Fibroblast of peridontal ligament (primary cell): ENCODE results near the gene SPIRE1.
"Not testable (repeated sequence)": the region's sequence is repeated elsewhere in the genome, so short reads cannot be mapped to it uniquely, and the experiment has no call there.

ENCODE experiments used
- DNase-seq: peaks from one replicate; pipeline ENCODE4 v3.0.0-alpha.2; 2010; ENCODE audit errors: extremely low read depth

Gene SPIRE1

DNA sequence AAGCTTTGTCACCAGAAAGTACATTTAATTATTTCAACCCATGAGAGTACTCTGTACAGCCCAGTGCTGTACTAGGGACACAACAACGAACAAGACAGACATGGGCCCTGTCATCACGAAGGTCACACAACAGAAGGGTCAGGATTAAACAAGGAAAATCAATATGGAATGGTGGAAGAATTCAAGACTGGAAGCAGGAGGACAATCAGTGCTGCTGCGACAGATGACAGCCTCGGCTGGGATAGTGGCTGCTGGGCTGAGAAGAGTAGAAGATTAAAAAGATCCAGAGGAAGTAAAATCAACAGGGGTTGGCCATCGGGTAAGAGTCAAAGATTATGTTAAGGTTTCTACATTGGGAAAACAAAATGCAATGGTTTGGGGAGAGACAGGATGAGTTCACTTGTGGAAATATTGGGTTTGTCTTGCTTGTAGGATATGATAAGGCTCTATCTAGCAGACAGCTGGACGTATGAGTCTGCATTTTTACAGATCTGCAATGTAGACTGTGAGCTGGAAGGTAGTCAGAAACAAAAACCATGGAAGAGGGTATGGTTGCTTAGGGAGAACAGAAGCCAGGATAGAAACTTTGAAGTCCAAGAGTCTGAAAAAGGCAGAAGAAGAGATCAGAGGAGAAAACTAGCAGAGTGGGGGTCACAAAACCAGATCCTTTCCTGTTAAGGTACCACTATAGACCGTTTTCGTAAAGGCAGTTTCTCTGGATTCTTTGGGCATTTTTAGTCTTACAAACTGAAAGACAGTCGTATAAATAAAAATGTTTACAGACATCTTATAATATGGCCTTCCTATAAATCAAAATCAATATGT is 166.1 kb downstream of the SPIRE1 start:
- DNase-seq = no peak

GRCh38 chr18:12485479-12486105 is 172.3 kb downstream of the SPIRE1 start:
- no peak for DNase-seq

DNA sequence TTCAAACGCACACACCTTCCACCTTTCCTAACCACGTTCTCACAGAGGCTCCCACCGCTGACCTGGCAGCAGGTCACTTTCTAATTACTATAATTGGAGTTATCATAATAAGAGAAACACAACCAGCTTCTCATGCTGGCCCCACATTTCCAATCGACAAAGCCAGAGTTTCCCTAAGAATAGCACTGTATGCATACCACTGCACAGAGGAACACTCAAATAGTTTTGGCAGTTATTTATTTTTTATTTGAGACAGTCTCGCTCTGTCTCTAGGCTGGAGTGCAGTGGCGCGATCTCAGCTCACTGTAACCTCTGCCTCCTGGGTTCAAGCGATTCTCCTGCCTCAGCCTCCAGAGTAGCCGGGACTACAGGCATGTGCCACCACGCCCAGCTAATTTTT is 176.0 kb downstream of the SPIRE1 start:
- not testable (repeated sequence) for DNase-seq

- no peak for DNase-seq
Measured at GRCh38 chr18:12479982-12480381, 177.9 kb downstream of the SPIRE1 start.

DNA sequence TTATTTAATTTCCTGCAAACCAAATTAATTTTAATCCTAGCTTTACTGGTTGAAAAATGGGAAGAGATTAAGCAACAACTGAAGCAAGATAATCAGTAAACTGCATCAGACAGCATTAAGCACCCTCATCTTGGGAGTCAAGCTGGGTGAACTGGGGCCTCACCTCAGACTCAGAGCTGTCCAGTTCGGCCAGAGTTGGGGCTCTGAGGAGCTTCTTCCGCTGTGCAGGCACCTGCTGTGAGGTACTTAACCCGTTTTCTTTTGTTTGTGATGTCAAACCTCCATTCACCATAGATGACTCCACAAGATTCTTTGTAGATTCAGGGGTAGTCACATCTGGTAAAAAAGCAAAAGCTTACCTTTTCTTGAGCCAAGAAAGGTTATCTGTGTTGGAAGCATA is 178.4 kb downstream of the SPIRE1 start:
- no peak for DNase-seq

DNA sequence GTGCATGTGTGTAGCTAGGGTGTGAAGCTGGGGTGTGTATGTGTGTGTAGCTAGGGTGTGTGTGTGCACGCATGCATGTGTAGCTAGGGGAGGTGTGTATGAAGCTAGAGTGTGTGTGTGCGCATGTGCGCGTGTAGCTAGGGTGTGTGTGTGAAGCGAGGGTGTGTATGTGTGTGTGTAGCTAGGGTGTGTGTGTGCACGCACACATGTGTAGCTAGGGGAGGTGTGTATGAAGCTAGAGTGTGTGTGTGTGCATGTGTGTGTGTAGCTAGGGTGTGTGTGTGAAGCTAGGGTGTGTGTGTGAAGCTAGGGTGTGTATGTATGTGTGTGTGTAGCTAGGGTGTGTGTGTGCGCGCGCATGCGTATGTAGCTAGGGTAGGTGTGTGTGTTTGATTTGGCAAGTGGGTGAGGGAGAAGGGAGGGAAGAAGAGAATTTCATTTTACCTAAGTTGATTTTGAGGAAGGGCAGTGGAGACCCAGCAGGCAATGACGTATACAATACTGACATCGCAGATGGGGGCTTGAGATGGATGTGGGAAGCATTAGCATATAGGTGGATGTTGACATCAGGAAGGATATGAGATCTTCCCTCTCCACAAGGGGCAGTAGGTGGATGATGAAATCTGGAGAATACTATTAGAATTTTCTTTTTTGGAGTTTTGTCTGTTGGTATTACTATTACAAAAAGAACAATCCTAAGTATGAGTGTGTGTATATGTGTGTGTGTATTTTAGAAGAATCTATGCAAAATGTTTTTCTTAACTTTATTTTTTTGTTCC is 179.4 kb downstream of the SPIRE1 start:
- DNase-seq = no peak

- no peak for DNase-seq
Measured at GRCh38 chr18:12477606-12478005, 180.3 kb downstream of the SPIRE1 start.

DNA sequence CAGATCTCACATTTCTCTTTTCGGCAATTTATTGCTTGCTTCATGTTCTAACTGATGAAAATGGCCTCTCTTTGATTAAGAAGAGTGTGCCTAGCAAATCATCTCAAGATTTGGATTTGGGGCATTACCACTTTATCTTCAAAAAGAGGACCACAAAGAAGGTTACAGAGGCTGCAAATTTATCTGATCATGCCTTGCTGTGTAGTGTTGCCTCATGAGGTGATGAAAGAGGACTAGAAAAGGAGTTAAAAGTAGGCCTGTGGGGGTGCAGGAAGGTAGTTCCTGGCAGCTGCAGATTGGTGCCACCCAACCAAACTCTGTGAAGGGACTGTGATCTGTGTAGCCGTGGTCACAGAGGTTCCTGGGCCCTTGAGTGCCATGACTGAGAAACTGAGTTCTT is 181.0 kb downstream of the SPIRE1 start:
- DNase-seq = no peak

GRCh38 chr18:12474876-12475275 is 183.0 kb downstream of the SPIRE1 start:
- no peak for DNase-seq

- DNase-seq = no peak
Measured at GRCh38 chr18:12474146-12474545, 183.8 kb downstream of the SPIRE1 start.

- peak; percentile 4 for DNase-seq
Measured at GRCh38 chr18:12470382-12471075, 187.4 kb downstream of the SPIRE1 start.

DNA sequence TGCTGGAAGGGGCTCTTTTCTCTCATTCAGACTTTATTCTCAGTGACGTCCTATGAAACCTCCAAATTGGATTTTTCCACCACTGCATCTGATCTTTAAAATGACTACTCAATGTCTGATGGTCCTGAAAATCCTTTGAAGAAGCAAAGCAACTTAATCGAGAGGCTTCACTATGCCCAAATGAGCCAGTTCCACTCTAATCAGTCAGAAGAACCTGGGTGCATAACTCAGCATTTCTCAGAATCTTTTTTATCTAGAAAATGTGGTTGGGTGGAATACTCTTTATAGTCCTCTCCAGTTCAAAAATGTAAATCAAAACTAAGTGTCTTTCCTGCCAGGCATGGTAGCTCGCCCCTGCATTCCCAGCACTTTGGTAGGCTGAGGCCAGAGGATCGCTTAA is 189.5 kb downstream of the SPIRE1 start:
- DNase-seq = no peak

DNA sequence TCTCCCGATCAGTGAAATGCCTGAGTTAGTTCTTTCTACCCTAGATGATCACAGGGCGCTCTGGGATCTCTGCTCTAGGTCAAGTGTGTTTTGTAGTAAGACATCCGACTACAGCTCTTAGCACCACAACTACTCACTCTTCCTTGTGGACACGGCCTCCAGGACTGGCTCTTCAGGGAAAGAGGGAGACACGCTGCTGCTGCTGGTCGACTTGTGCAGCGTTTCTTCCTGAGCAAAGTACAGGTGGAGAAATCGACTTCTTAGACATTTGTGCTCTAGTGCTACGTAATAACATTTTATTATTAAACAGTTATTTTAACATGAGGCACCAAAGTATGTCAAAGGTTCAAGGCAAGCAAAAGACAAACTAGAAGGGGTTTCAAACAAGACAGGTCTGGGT is 193.2 kb downstream of the SPIRE1 start:
- DNase-seq = no peak

DNA sequence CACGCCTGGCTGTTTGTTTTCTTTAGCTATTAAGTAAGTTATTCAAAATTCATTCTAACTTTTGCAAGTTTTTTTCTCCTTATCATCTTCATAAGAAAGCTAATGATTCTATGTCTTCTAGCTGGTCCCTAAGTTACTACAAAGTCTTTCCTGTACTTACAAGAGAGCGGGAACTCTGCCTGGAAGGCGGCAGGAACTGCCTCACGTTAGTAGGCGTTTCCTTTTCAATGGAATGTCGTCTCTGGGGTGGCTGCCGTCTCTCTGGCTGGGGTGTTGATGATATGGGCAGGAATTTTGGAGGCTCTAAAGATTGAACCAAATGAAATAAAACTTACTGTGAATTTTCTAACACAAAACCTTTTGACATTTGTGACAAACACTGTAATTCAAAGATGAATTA is 194.7 kb downstream of the SPIRE1 start:
- DNase-seq = no peak

- DNase-seq = no peak
Measured at GRCh38 chr18:12462242-12462641, 195.7 kb downstream of the SPIRE1 start.

DNA sequence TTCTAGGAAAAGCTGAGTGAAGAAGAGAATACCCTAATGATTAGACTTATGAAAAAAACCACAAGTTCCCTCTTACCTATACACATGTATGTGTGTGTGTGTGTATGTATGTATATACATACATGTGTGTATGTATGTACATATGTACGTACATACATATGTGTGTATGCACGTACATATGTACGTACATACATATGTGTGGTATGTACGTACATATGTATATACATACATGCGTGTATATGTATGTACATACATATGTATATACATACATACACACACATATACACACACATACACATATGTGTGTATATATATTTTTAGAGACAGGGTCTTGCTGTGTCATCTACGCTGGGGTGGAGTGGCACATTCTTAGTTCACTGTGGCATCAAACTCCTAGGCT is 196.6 kb downstream of the SPIRE1 start:
- no peak for DNase-seq

- no peak for DNase-seq
Measured at GRCh38 chr18:12460874-12461273, 197.0 kb downstream of the SPIRE1 start.

GRCh38 chr18:12458771-12459170 is 199.1 kb downstream of the SPIRE1 start:
- no peak for DNase-seq

DNA sequence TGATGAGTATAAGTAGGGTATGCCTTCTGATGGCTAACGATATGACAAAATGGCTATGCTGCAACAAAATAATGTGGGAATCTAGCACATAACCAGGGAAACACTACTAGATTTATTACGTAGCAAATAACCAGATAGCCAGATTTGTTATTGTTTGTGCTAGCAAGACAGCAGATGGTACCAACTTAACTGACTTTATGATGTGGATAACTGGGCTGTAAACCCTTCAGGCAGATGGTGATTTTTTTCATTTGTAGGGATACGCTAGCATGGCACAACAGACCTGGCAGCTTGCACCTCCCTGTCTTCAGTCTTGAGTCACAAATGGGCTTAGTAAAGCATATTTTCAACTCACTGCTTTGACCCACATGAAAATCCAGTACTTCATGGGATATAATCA is 201.5 kb downstream of the SPIRE1 start:
- no peak for DNase-seq

GRCh38 chr18:12455496-12455895 is 202.4 kb downstream of the SPIRE1 start:
- no peak for DNase-seq

DNA sequence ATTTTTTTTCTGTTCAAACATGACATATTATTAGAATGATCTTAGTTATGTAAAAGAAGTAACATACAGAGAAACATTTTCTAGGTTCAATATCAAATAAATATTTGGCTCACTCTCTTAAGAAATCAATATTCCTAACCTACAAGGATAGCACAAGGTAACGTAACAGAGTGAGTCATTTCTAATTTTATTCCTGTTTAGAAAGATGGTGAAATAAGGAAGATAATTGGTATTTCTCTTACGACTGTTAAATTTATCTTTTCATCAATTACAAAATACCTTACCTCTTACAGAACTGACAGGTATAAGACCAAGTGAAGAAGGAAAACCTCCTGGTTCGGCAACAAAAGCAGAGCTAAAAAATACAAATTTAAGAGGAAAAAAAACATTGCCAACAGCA is 205.1 kb downstream of the SPIRE1 start:
- no peak for DNase-seq

GRCh38 chr18:12451428-12451827 is 206.5 kb downstream of the SPIRE1 start:
- DNase-seq = no peak
